ENCODE measurements around the gene C15orf61.

The C15orf61 gene
- total RNA-seq: 6.9 to 8.7 (median 7.8) reads per million in 4 experiments

DNA sequence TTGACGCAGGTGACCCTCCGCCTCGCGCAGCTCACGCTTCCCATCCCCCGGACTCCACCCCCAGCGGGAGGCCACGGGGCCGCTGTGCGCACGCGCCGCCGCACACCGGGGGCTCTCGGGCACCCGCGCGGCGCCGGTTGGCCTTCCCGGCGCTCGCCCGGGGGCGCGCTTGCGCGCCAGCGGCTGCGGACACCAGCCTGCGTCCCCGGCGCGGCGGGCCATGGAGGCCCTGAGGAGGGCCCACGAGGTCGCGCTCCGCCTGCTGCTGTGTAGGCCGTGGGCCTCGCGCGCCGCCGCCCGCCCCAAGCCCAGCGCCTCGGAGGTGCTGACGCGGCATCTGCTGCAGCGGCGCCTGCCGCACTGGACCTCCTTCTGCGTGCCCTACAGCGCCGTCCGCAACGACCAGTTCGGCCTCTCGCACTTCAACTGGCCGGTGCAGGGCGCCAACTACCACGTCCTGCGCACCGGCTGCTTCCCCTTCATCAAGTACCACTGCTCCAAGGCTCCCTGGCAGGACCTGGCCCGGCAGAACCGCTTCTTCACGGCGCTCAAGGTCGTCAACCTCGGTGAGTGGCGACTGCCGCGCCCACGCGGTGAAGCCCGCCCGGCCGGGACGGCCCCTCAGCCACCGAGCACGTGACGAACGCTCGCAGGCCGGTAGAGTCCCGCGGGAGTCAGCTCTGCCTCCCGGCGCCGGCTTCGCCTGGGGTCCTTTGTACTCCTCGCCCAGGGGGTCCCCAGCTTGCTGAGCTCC, at the start of gene C15orf61:
Gene C15orf61 (plus strand): TSS at position 103 of the 754 bp plus-strand sequence. CDS start 118 bp downstream, at position 221.
- DNase-seq: peak; percentile 70

DNA sequence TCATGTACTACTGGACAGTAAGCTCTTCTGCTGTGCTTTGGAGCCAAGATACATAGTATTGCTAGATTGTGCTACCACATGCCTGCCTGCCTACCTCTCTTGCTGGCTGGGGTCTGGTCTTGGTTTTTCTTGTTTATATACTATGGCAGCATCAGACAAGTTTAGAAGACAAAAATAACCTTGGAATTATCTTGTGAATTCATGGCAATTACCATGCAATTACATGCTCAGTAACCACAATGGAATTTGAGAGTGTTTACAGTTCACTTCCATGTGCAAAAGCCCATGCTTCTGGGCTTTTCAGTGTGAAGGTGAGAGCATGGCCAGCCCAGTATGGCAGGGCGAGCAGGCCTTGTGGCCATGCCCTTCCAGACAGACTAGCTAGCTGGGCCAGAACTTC, 48.0 kb upstream of the C15orf61 start:
- no peak for DNase-seq

DNA sequence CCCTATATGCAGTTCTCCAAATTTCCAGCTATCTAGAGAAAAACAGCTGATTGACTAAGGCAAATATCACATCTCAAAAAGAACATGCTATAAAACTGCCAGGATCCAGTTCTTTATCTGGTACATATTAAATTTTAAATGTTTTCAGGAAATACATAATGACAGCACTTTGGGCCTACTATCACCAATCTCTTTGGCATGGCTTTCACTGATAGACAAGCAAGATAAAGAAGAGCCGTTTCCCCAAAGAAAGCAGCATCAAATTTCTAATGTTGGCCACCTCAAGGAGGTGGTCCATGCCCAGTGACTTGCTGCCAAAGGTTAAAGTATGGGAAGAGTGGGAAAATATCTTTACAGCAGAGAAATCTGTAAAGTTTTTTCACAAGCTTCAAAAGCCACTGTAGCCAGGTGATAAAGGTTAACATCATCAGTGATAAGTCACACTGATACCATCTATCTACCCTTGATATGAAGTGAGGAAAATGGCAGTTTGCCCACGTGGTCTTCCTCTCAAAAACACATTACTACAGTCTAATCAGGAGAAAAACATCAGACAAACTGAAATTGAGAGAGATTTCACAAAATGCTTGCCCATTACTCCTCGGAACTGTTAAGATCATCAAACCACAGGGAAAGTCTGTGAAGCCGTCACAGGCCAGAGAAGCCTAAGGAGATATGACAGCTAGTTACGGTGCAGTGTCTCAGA, 46.4 kb upstream of the C15orf61 start:
- no peak for DNase-seq

DNA sequence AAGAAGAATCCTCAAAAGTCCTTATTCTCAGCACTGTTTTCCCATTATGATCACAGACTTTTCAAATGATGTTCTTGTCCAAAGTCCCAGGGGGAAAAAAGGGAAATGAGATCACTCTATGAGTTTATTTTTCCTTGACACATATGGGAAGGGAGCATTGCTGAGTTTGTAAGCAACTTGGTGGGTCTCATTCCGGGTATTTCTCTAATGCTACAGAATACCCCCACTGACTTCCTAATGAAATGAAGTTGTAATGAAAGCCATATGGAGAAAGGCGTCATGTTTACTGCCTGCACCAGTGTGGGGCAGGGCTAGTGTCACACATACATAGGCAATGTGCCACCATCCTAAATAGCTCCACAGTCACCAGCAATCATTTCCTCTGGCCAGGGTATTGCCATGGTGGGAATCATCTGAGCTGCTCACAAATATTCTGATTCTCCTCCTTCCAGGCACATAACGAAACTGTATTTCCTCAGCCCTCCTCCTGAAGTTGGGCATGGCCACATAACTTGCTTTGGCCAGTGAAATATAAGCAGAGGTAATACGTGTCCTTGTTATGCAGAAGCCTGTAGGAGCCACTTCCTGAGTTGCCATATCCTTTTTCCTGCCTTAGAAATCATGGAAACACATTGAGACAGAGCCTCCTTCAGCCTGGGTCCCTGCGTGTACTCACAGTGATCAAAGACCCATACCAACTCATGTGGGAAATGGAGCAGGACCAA, 41.0 kb upstream of the C15orf61 start:
- DNase-seq: no peak

DNA sequence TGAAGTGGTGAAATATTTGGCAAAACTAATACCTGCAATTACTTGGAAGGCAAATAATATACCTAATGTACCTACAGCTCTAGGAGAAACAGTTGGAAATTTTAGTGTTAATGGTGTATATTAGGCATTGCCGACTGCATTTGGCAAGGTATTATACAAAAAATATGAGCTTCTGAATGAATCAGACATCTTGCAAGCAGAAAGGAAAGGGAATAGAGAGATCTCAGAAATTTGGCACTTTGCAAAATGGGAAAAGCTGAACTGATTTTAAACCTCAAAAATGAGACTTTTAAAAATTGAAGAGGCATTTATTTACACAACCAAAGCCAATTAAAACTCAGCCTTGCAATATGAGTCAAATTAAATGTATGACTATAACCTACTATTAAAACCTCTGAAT, 40.2 kb upstream of the C15orf61 start:
- DNase-seq: no peak

DNA sequence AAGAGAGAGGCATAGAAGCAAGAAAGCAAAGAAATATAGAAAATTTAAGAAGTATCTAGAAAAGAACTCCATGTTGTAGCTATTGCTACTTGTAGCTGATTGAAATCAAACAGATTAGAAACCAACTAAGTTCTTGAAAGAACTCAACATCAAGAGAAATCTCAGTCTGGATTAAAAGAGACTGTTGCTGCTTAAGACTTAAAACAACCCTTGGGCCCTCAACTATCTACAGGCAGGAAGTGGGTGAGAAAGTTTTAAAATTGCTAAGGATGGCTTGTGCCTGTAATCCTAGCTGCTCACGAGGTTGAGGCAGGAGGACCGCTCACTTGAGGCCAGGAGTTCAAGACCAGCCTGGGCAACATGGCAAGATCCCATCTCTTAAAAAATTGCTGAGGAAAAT, 39.3 kb upstream of the C15orf61 start:
- DNase-seq: no peak

DNA sequence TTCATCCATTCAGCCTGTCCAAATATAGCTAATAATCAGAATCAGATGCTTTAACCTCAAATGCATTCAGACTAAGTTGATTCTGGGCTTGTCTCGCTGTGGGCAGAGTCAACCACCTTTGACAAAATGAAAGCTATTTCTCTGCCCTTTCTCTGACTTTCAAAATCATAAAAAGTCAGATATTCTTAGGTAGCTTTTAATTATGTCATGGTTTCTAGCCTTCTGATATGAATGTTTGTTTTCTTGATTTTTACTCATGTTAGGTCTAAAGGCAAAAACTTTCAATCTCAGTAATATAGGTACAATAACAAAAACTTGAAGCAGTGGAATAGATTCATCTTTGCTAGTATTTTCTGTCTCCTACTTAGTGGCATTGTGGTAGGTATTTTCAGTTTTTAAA, 25.3 kb upstream of the C15orf61 start:
- no peak for DNase-seq

DNA sequence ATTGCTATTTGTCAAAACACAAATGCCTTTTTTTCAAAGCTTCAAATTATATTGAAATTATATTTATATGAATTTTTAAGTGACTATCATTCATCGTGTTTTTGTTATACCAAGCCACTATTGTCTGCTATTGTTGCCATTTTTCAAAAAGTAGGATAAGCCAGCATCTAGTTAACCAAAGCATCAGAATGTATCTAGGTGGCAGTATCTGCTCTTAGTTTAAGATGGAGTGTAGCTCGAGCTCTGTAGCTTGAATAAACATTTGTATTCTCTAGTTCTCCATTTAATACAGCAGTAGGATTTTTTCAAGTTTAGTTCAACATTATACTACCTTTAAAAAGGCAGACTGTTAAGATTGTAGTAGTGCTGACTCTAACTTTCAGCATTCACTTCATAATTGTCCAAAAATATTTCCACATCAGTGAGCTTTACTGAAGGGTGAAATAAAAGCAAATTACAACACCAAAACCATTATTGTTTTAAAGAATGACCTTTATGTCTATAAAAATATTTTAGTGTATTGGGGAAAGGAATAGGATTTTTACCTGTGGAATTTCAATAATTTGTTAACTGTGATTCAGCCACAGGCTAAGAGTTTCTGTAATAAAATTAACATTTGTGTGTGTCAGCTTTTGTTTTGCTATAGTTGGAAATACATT, 19.6 kb upstream of the C15orf61 start:
- DNase-seq: no peak

DNA sequence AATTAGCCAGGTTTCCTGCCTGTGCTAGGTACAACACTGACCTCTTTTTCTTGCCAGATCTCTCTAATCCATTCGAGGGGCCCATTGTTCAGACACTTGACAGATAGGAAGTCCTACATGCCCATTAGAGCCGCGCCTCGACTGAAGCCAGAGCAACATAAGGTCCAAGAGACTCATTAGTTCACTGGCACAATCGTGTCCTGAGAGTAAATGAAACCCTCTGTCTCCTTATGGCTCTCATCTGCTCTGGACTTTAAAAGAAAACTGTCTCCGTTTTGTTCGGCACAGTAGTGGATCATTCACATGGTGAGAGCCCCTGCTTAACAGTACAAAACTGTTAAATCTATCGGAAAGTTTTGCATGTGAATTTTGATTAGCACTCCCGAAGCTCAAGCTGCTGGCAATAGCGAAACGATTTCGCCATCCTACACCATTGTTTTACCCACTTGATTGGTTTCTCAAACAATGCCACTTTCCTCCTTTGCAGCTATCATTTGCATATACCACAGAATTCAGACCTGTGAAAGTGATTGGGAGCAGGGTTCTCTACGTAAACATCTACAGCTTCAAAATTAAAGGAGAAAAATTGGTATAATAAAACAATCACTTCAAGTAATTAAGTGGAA, 19.0 kb upstream of the C15orf61 start:
- no peak for DNase-seq

DNA sequence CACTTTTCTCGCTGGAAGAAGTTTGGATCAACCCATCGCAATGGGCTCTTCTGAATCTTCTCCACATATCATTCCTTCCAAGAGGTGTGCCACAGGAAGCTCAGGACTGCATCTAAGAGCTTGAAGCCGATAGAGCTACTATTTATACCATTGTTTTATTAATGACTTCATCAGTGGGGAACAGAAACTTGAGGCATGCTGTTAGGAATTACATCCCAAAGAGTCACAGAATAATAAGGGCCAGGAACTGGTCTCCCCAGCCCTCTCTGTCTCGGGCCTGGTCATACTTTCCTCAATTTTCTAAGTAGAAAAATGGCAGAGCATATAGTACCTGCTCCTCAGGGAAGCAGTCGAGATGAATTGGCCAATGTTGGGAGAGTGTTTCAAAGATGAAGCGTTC, 16.9 kb upstream of the C15orf61 start:
- DNase-seq: no peak

DNA sequence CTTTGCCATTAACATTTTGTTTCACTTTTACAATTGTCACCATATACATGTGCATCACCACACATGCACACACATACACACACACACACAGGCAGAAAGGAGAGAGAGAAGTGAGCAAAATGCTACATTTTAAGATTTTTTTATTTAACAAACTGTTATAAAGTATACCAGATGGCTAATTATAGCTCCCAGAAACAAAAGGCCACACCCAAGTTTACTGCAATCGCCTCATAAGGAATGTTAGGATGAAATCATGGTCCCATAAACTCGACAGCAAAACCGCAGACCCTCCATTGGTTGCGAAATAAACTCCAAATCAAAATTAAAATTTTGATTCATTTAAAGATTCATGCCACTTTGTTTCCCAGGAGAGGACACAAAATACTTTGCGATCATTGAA, 16.1 kb upstream of the C15orf61 start:
- DNase-seq: no peak

DNA sequence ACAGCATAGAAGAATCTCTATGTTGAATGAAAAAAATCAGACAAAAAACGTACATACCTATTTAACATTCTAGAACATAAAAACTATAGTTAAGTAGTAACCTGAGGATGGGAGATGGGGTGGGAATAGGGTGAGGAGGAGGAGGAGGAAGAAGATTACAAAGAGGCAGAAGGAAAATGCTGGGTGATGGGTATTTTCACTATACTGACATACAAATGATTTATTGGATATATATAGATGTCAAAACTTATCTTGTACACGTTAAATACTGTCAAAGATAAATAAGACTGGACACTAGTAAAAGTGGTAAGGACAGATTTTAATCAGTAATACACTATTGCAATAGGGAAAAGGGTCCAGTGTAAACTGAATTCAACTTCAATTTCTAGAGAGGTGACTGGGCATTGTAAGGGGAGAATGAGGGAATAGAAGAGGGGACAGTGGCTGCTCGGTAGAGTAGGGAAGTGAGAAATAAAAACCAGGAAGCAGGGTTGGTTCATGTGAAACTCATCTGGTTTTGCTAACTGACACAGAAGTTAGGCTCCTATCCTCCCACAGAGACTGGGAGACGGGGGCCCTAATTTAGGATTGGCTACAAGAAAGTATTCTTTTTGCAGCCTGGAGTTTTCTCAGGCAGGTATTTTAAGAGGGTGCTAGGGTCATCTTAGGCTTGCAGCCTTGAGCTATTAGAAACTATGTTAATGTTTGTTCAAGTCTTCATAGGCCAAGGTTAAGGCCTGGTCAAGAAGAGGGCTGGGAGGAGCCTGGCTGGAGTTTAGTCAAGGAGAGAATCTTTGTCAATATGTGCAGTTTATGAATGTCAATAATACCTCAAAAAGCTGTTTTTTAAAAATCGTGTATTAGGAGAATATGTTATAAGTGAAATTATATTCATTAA, 15.0 kb upstream of the C15orf61 start:
- no peak for DNase-seq

DNA sequence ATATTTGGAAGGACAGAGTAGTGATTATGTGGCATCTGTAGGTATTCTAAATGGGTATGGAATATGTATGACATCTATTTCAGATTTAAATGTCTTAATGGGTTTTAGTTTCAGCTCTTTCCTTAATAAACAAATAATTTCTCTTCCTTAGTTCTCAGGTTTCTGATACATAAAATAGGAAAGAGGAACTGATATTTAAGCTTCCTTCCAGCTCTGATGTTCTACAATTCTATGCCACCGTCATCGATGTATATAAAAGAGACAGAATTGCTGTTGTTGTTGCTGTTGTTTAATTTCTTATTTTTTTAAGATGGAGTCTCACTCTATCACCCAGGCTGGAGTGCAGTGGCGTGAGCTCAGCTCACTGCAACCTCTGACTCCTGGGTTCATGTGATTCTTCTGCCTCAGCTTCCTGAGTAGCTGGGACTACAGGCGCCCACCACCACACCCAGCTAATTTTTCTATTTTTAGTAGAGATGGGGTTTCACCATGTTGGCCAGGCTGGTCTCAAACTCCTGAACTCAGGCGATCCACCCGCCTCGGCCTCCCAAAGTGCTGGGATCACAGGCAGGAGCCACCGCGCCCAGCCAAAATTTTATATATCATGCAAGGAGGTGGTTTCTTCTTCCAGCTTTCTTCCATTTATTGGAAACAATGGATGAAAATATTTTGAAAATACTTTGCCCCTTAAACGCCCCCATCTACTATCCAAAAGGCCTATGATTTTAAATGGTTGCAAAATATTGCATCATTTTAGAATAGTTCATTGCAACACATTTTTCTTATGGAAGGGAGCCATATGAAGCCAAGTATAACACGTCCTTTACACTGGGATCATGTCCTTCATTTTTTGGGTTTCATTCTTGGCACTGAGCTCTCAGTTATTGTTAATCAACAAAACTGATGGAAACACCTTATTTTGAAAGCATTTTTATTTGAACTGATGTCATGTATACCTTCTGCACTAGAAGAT, 13.9 kb upstream of the C15orf61 start:
- no peak for DNase-seq

DNA sequence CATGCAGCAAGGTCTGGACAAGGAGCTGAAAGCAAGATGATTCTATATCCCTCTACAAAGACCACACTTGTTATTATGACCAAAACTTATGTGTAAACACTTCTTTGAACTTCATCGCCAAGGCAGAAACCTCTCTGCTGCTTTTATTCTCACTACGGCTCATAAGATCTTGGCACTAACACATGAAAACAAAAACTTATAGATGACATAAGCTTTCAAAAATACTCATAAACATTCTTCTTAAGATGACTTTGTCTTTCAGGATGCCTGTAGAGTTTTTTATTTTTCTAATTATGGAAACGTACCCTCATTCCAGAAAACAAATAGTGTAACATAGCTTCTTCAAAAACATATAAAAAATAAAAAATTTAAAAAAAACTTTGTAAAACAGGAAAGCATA, 12.5 kb upstream of the C15orf61 start:
- no peak for DNase-seq

DNA sequence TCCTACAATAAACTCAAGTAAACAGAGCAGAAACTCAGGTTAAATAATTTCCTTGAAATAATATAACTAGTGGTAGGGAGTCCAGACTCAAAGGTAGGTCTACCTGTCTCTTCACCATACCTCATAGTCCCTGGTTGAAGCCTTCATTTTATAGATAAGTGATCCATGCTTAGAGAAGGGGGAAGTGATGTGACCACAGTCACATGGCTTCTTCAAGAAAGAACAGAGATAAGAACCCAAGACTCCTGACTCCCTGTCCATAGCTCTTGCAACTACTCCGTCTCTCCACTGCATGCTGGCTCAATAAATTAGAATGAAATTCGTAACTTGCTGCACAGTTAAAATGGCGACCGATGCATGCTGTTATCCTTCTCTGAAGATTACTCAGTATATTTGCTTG, 11.0 kb upstream of the C15orf61 start:
- no peak for DNase-seq

DNA sequence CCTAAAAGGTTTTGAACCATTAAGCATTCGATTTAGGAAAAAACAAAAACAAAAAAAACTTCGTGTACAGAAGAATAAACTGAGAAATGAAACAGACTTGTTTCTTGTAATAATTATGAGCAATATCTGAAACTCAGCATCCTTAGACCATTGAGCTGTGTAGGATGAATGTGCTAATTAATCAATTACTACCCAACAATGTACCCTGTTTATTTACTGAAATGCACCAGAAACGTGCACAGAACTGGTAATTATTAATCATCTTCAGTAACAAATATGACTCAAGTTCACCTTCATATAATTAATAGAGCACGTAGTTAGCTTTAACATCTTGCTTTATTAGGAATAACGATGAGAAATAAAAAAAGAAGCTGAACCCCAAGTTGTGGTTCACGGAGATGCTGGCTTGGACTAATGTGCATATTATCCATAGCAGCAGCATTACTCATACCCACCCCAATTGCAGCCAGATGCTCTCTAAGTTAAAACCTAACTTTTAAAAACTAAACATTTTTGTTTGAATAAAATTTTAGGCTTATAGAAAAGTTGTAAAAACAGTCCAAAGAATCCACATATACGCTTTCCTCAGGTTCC, 10.2 kb upstream of the C15orf61 start:
- DNase-seq: no peak

DNA sequence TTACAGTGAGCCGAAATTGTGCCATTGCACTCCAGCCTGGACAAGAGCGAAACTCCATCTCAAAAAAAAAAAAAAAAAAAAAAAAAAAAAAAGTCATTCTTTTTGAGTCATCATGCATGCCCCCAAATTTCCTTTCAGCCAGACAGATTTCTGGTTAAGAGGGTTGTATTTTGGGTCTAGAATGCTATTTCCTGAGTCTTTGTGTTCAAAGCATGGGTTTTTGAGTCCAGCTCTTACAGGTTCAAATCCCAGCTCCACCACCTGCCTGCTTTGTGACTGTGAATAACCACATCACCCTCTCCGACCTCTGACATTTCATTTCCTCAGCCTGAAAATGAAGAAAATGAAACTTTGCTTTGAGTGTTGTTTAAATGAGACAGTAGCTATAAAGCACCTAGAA, 9.3 kb upstream of the C15orf61 start:
- no peak for DNase-seq

DNA sequence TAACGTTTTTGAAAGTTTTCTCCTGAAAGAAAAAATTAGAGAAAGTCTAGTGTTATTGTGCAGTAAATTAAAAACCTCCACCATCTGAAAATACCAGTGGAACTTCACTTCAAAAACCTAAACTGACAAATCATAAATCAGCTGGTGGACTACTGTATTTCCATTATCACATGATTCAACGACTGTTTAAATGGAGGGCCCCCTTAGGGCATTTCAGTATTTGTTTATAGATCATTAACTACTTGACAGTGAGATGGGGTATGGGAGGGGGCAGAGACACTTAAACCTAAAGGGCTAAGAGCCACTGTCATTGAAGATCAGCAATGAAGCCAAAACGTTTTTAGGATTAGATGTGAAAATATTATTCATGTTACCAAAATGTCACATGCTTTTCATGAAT, 8.8 kb upstream of the C15orf61 start:
- no peak for DNase-seq

DNA sequence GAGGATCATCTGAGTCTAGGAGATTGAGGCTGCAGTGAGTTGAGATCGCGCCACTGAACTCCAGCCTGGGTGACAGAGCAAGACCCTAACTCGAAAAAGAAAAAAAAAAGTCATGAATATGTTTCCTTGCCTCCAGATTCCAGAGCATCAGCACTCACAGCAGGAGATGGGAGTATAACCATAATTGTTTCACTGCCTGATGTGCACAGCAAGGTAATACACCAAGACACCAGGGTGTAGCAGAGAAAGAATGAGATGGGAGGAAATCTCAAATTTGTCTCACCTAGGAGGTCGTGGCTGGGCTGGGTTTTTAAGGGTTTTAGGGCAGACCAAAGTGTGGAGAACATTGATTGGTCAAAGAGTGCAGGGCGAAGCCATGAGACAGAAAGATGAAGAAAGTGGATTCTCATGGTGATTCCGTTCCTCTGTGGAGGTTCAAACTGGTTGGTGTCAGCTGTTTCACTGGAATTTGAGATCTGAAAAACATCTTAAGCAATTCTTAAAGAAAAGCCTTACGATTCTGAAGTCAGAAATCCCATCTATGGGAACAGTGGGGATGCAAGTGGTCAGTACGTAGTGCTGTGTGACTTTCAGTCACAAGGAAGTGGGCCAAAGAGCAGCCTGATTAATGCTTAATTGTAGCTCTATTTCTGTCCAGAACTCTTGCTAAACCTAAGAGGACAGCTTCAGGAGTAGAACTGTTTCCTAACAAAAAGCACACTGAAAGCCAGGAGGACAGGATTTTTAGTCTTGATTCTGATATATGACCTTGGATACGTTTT, 7.8 kb upstream of the C15orf61 start:
- DNase-seq: no peak
